ENCODE measurements around the gene ERBB4.

ERBB4 gene

DNA sequence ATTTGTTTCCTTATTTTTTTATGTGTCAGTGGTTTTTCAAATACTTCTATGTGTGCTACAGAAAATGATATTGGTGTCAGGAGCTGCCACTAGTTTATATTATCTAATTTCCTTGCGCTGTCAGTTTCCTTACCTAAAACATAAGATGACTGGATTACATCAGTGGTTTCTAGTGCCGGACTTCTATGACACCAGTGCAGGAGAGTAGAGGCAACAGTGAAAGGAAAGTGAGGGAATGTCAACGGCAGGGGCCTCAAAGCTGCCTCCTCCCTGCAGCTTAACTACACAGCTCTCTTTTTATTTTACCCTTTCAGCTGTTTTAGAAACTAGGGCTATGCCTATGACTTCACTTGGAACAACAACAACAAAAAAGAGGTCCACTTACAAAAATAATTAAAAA lies 6.5 kb downstream of the ERBB4 start:
- no peaks in the 10 kb centered on the region for H3K36me3 ChIP-seq
- no peaks in the 10 kb centered on the region for H3K9me3 ChIP-seq
- H3K27me3 ChIP-seq: peaks cover 8% of the 10 kb centered on the region
- DNase-seq: no peak
- no peak overlapping the region for H3K4me3 ChIP-seq (ENCODE audit: low read depth, low read length)
- TF ChIP-seq, protein P1, sequence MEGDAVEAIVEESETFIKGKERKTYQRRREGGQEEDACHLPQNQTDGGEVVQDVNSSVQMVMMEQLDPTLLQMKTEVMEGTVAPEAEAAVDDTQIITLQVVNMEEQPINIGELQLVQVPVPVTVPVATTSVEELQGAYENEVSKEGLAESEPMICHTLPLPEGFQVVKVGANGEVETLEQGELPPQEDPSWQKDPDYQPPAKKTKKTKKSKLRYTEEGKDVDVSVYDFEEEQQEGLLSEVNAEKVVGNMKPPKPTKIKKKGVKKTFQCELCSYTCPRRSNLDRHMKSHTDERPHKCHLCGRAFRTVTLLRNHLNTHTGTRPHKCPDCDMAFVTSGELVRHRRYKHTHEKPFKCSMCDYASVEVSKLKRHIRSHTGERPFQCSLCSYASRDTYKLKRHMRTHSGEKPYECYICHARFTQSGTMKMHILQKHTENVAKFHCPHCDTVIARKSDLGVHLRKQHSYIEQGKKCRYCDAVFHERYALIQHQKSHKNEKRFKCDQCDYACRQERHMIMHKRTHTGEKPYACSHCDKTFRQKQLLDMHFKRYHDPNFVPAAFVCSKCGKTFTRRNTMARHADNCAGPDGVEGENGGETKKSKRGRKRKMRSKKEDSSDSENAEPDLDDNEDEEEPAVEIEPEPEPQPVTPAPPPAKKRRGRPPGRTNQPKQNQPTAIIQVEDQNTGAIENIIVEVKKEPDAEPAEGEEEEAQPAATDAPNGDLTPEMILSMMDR (IDR thresholded peaks at IDR 0.05; ENCODE audit: low read depth, low read length): no peak
- H3K4me1 ChIP-seq: peaks cover 6% of the 10 kb centered on the region

DNA sequence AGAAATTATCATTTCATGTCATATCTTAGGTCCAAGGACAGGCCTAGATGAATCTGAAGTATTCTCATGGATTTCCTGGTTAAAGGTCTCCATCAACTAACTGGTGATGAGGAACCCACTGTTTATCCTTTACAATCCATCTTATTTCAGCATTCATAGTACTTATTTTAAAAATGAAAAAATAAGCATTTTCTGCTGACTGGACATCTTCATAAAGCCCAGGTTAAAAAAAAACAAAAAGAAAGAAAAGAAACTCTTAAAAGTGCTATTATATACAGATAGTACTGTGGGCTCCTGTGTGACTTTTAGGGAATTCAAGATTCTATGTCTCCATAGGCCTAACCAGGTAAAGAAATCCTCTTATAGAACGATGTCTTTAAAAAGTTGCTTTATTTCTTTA lies 7.1 kb downstream of the ERBB4 start:
- Histone ChIP-seq H3K4me1 (peaks cover 6% of the 10 kb centered on the region), H3K36me3 (no peaks in the 10 kb centered on the region), H3K4me3 (ENCODE audit: low read depth, low read length) (no peak overlapping the region), H3K9me3 (no peaks in the 10 kb centered on the region), H3K27me3 (peaks cover 2% of the 10 kb centered on the region)
- TF ChIP-seq, protein P1 (IDR thresholded peaks at IDR 0.05; ENCODE audit: low read depth, low read length): no peak
- DNase-seq: no peak

DNA sequence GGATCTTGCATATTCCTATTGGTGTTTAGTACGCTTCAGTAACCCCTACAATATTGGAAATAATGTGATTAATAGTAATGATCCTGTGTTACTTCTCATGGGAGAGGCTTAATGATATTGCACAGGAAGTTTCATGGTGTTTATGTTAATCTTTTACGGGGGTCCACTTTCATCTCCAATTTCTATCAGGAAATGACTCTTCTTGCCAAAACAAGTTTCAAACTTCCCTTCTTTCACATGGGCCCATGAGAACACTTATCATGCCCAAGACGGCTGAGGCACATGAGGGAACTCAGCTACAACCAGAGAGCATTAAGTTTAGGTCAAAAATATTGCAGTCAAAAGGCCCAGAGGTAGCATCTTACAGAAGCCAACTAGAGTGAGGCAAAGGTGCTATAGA lies 7.6 kb downstream of the ERBB4 start:
- H3K27me3 ChIP-seq: no peaks in the 10 kb centered on the region
- H3K4me3 ChIP-seq (ENCODE audit: low read depth, low read length): no peak overlapping the region
- H3K36me3 ChIP-seq: no peaks in the 10 kb centered on the region
- DNase-seq: no peak
- TF ChIP-seq, protein P1 (IDR thresholded peaks at IDR 0.05; ENCODE audit: low read depth, low read length): no peak
- peaks cover 6% of the 10 kb centered on the region for H3K4me1 ChIP-seq
- no peaks in the 10 kb centered on the region for H3K9me3 ChIP-seq

DNA sequence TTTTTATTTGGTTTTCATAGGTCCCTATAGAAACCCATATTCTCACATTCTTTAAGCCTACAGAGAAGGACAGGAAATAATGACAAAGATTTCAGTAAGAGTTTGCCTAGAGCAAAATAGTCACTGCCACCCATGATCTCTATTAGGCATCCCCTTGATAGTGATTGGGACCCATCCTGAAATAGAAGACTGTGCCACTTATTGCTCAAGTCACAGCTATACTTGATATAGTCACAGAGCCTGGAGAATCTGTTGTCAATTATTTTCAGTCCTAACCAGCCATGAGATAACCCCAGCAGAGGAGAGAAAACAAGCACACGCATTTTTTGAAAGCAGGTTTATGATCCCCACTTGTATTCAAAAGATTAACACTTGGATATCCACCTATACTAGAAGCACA lies 8.2 kb downstream of the ERBB4 start:
- Histone ChIP-seq H3K27me3 (no peaks in the 10 kb centered on the region), H3K4me3 (ENCODE audit: low read depth, low read length) (no peak overlapping the region), H3K4me1 (peaks cover 6% of the 10 kb centered on the region), H3K36me3 (no peaks in the 10 kb centered on the region), H3K9me3 (no peaks in the 10 kb centered on the region)
- no peak for DNase-seq
- TF ChIP-seq, protein P1 (IDR thresholded peaks at IDR 0.05; ENCODE audit: low read depth, low read length): no peak

DNA sequence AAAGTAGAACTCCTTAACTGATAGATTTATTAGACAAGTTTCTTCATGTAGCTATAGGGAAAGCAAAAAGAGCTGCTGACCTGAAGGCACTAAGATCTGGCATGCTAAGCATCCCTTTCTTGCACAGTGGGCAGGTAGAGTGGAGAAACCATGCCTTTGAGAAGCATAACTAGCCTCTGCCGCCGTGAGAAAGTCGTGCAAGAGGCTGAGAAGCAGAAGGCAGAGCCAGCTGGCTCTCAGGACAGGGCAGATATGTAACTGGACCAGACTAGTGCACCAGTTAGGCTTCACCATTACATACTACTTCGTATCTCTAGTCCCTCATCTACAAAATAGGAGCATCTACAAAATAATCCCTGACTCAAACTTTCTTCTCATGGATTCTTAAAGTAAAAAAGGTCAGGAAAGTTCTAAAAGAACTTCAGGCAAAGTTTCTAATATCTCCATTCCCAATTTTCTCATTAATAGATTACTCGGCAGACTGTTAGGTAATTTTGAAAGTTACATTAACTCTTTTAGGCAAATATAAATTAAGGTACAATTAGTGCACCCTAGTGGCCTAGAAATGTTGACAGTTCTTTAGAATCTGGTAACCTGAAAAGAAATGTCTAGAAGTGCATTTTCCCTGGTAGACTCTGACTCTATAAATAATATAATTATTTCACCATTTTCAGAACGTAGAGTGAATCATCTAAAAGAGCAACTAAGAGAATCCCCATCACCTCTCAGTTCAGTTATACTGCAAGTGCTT lies 10.3 kb downstream of the ERBB4 start:
- no peak for DNase-seq
- Histone ChIP-seq H3K4me3 (ENCODE audit: low read depth, low read length) (no peak overlapping the region), H3K36me3 (no peaks in the 10 kb centered on the region), H3K9me3 (no peaks in the 10 kb centered on the region), H3K27me3 (no peaks in the 10 kb centered on the region), H3K4me1 (no peaks in the 10 kb centered on the region)
- TF ChIP-seq, protein P1 (IDR thresholded peaks at IDR 0.05; ENCODE audit: low read depth, low read length): peak; percentile 19; the same call in 1 of the 2 replicates

DNA sequence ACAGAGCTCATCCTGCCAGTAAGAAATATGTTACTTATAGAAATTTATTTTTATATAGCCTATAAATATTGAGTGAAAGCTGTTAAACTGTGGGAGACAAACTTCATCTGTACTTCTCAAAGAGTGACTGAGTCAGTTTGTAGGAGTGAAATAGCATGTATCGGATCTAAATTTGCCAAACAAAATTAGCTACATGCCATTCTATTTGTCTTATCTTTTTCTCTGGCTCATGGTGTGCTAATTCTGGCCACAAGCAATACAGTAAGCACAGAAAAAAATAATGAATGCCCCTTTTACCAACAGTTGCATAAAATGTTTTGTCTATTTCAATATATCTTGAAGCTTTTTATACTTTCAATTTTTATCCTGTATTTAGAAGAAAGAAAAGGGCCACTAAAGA lies 12.5 kb downstream of the ERBB4 start:
- no peaks in the 10 kb centered on the region for H3K36me3 ChIP-seq
- TF ChIP-seq, protein P1 (IDR thresholded peaks at IDR 0.05; ENCODE audit: low read depth, low read length): no peak
- H3K9me3 ChIP-seq: no peaks in the 10 kb centered on the region
- DNase-seq: no peak
- H3K4me1 ChIP-seq: no peaks in the 10 kb centered on the region
- H3K4me3 ChIP-seq (ENCODE audit: low read depth, low read length): no peak overlapping the region
- H3K27me3 ChIP-seq: no peaks in the 10 kb centered on the region
